Prostate gland (tissue), 2 donors: ENCODE data around the gene NFKBIB.

Experiments
- CTCF ChIP-seq, 4 experiments: fragments of 200-600 bp in 2 of 4; fragments of 450-650 bp in 2 of 4; sonication (generic) in 2 of 4; IDR thresholded peaks; 1 replicate in 3 of 4; 2 replicates in 1 of 4; pipeline ENCODE4 v1.5.1; 2016 to 2019; ENCODE audit warnings: antibody characterized with exemption in 4 of 4, mild to moderate bottlenecking in 2 of 4, moderate library complexity in 2 of 4
- POLR2AphosphoS5 ChIP-seq: sonication (generic); formaldehyde crosslinking; IDR thresholded peaks from one replicate; pipeline ENCODE4 v1.6.1; 2017; ENCODE audit warnings: antibody characterized with exemption

GRCh38 chr19:38890686-38891085 is 9.1 kb upstream of the NFKBIB start:
- TF ChIP-seq CTCF (IDR thresholded peaks at IDR 0.05) (no peak), POLR2AphosphoS5 (no peak)
